ENCODE results near the gene KCND3. TPM values are rescaled to one million over a fixed set of nuclear protein-coding genes. Genes with fewer than 3 reads are reported as not detected.
A peak's percentile ranks its signal among the peaks of the same experiment; 100 is the strongest.

Gene KCND3
- polyA plus RNA-seq = 1 to 10 TPM in 1 of 2 donors, under 1 TPM in 1; 0.57 to 1.6 TPM

DNA sequence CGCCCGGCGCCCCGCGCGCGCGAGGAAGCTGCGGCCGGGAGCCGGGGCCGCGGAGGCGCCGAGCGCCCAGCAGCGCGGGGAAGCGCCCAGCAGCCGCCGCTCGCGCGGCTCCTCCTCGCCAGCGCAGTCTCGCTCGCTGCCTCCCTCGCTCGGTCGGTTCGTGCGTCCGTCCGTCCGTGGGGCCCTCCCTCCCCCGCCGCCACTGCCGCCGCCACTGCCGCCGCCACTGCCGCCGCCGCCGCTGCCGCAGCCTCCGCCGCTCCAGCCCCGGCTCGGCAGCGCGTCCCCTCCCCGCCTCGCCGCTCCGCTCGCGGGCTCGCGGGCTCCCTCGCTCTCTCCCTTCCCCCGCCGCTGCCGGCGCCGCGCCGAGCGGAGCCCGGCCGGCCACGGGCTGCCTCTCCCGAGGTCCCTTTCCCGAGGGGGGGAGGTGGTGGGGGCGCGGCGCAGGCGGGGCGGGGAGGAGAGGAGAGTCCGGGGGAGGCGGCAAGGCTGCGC is at the start of gene KCND3:
Gene KCND3, minus strand, starts transcription at position 138 of the 495 bp plus-strand sequence.
- peak within 1 kb of the TSS; percentile 37 to 50 for H3K27ac ChIP-seq (ENCODE audit: low read depth in 2 of 2, low read length in 1 of 2)
- no peaks in the 10 kb centered on the region for H3K27me3 ChIP-seq (ENCODE audit: control insufficient read depth in 1 of 2, insufficient read depth in 2 of 2, low read length in 2 of 2)
- peak within 1 kb of the TSS; percentile 58 to 61 for H3K4me3 ChIP-seq (ENCODE audit: low read depth in 1 of 2, low read length in 2 of 2)
- peaks cover 2 to 10% of the 10 kb centered on the region in 2 donors for H3K4me1 ChIP-seq (ENCODE audit: control insufficient read depth in 2 of 2, insufficient read depth in 2 of 2, low read length in 1 of 2)
- H3K36me3 ChIP-seq (ENCODE audit: control insufficient read depth in 2 of 2, insufficient read depth in 2 of 2, low read length in 1 of 2) = no peaks in the 10 kb centered on the region
- 0 to 1% methylated on average over 20 to 82 of the region's 83 CpGs for WGBS, 2 donors
- H3K9me3 ChIP-seq (ENCODE audit: control insufficient read depth in 2 of 2, insufficient read depth in 1 of 2, low read depth in 1 of 2, low read length in 1 of 2) = no peaks in the 10 kb centered on the region

DNA sequence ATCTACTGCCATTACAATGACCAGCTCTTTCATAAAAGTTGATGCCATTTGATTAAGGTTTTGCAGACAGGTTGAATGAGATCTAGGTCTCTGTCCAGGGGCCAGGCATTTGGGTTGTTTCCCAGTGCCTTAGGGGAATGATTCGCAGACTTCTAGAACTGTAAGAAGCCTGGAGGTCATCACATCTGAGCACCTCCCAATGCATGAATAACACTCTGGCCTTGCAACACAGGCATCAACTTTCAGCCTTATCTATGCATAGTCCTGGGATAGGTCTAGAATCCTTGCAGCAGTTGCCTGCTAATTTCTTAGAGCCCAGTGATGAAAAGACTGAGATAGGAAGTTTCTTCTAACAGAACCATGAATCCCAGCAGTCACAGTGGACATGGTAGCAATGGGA is 44.8 kb upstream of the KCND3 start:
- Histone ChIP-seq H3K27me3 (ENCODE audit: control insufficient read depth in 1 of 2, insufficient read depth in 2 of 2, low read length in 2 of 2) (no peaks in the 10 kb centered on the region), H3K27ac (ENCODE audit: low read depth in 2 of 2, low read length in 1 of 2) (no peak overlapping the region), H3K4me1 (ENCODE audit: control insufficient read depth in 2 of 2, insufficient read depth in 2 of 2, low read length in 1 of 2) (no peaks in the 10 kb centered on the region), H3K36me3 (ENCODE audit: control insufficient read depth in 2 of 2, insufficient read depth in 2 of 2, low read length in 1 of 2) (no peaks in the 10 kb centered on the region), H3K4me3 (ENCODE audit: low read depth in 1 of 2, low read length in 2 of 2) (no peak overlapping the region), H3K9me3 (ENCODE audit: control insufficient read depth in 2 of 2, insufficient read depth in 1 of 2, low read depth in 1 of 2, low read length in 1 of 2) (no peaks in the 10 kb centered on the region)
- 78% methylated on average over 1 of the region's 1 CpG for WGBS, 2 donors

DNA sequence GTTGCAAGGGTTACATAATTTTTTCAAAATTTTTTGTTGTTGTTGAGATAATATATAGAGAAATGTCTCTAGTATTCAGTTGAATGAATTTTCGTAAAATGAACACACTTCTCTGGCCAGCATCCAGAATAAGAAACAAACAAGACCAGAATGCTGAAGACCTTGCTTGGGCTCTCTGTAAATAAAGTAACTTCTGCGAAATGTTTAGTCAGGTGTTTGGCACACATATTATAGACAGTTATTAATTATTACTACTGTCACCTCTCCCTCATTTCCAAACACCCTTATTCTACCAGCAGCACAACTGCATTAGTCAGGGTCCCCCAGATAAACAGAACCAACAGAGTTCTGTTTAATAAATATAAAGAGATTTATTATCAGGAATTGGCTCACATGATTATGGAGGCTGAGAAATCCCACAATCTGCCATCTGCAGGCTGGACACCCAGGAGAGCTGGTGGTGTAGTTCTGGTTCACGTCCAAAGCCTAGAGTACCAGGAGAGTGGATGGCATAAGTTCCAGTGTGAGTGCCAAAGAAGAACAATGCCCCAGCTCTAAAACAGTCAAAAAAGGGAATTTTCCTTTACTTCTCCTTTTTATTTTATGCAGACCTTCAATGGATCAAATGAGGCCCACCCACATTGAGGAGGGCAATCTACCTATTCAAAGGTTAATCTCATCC is 44.1 kb upstream of the KCND3 start:
- WGBS, 2 donors = 52 to 60% methylated on average over 3 of the region's 3 CpGs
- H3K27me3 ChIP-seq (ENCODE audit: control insufficient read depth in 1 of 2, insufficient read depth in 2 of 2, low read length in 2 of 2) = no peaks in the 10 kb centered on the region

DNA sequence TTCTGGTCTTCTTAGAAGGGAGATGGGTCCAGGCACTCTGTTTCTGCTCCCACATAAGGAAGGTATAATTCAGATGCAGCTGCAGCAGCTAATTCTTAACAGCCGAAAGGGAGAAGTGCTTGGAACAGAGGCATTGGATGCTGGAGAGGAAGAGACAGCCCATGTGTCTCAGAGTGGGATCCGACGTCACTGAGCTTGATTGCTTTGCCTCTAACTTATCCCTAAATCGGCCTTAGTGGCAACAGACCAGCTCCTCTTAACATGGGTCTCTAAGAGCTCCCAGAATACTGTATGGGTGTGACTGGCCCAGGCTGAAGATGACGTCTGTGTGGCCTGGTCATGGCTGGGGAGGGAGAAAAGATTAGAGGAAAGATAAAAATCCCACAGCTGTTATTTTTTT is 40.7 kb upstream of the KCND3 start:
- no peaks in the 10 kb centered on the region for H3K4me1 ChIP-seq (ENCODE audit: control insufficient read depth in 2 of 2, insufficient read depth in 2 of 2, low read length in 1 of 2)
- WGBS, 2 donors = 57 to 63% methylated on average over 5 of the region's 5 CpGs
- H3K27ac ChIP-seq (ENCODE audit: low read depth in 2 of 2, low read length in 1 of 2) = no peak overlapping the region
- no peak overlapping the region for H3K4me3 ChIP-seq (ENCODE audit: low read depth in 1 of 2, low read length in 2 of 2)
- H3K9me3 ChIP-seq (ENCODE audit: control insufficient read depth in 2 of 2, insufficient read depth in 1 of 2, low read depth in 1 of 2, low read length in 1 of 2) = no peaks in the 10 kb centered on the region
- H3K36me3 ChIP-seq (ENCODE audit: control insufficient read depth in 2 of 2, insufficient read depth in 2 of 2, low read length in 1 of 2) = no peaks in the 10 kb centered on the region
- no peaks in the 10 kb centered on the region for H3K27me3 ChIP-seq (ENCODE audit: control insufficient read depth in 1 of 2, insufficient read depth in 2 of 2, low read length in 2 of 2)

More for the DNA sequence above, 44.1 kb upstream of the KCND3 start:
- no peak overlapping the region for H3K27ac ChIP-seq (ENCODE audit: low read depth in 2 of 2, low read length in 1 of 2)
- H3K9me3 ChIP-seq (ENCODE audit: control insufficient read depth in 2 of 2, insufficient read depth in 1 of 2, low read depth in 1 of 2, low read length in 1 of 2) = no peaks in the 10 kb centered on the region
- H3K4me3 ChIP-seq (ENCODE audit: low read depth in 1 of 2, low read length in 2 of 2) = no peak overlapping the region
- H3K36me3 ChIP-seq (ENCODE audit: control insufficient read depth in 2 of 2, insufficient read depth in 2 of 2, low read length in 1 of 2) = no peaks in the 10 kb centered on the region
- H3K4me1 ChIP-seq (ENCODE audit: control insufficient read depth in 2 of 2, insufficient read depth in 2 of 2, low read length in 1 of 2) = no peaks in the 10 kb centered on the region

DNA sequence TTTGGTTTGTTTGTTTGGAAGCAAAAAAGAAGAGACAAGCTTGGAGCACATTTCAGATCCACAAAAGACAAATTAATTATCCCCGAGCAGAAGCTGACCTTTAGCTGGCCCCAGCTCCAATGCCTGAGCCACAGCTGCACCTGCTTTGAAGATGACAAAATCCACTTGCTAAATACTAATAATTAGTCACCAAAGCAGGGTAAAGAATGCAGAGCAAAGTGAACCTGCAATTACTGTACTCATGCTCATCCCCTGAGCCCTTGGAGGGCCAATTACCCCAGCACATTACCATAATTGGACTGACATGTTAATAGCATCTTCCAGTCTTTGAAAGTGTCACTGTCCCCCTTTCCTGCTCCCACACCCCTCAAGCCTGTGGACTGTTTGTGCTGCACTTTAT is 38.2 kb upstream of the KCND3 start:
- H3K27me3 ChIP-seq (ENCODE audit: control insufficient read depth in 1 of 2, insufficient read depth in 2 of 2, low read length in 2 of 2) = no peaks in the 10 kb centered on the region
- WGBS, 2 donors = 60 to 63% methylated on average over 1 of the region's 1 CpG
- no peaks in the 10 kb centered on the region for H3K9me3 ChIP-seq (ENCODE audit: control insufficient read depth in 2 of 2, insufficient read depth in 1 of 2, low read depth in 1 of 2, low read length in 1 of 2)
- H3K36me3 ChIP-seq (ENCODE audit: control insufficient read depth in 2 of 2, insufficient read depth in 2 of 2, low read length in 1 of 2) = no peaks in the 10 kb centered on the region
- no peak overlapping the region for H3K27ac ChIP-seq (ENCODE audit: low read depth in 2 of 2, low read length in 1 of 2)
- H3K4me1 ChIP-seq (ENCODE audit: control insufficient read depth in 2 of 2, insufficient read depth in 2 of 2, low read length in 1 of 2) = no peaks in the 10 kb centered on the region
- H3K4me3 ChIP-seq (ENCODE audit: low read depth in 1 of 2, low read length in 2 of 2) = no peak overlapping the region

DNA sequence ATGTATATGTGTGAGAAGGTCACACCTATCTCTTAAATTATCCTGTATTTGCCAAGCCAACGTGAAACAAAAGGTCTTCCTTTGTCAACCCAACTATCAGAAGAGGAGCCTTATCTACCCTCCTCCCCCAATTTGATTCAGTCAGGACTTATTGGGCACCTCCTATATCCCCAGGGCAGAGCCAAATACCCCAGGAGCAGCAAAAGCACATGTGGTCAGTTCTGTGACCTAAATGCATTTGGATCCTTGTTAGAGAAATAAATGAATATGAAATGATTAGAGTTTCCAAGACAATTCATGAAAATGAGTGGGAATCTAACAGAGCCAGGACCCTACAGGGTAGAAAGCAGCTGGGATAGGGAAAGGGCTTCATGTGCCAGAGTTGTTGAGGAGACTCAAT is 37.0 kb upstream of the KCND3 start:
- WGBS, 2 donors = 33 to 47% methylated on average over 1 of the region's 1 CpG
- H3K9me3 ChIP-seq (ENCODE audit: control insufficient read depth in 2 of 2, insufficient read depth in 1 of 2, low read depth in 1 of 2, low read length in 1 of 2) = no peaks in the 10 kb centered on the region
- no peak overlapping the region for H3K4me3 ChIP-seq (ENCODE audit: low read depth in 1 of 2, low read length in 2 of 2)
- H3K36me3 ChIP-seq (ENCODE audit: control insufficient read depth in 2 of 2, insufficient read depth in 2 of 2, low read length in 1 of 2) = no peaks in the 10 kb centered on the region
- H3K27ac ChIP-seq (ENCODE audit: low read depth in 2 of 2, low read length in 1 of 2) = no peak overlapping the region
- H3K27me3 ChIP-seq (ENCODE audit: control insufficient read depth in 1 of 2, insufficient read depth in 2 of 2, low read length in 2 of 2) = no peaks in the 10 kb centered on the region
- H3K4me1 ChIP-seq (ENCODE audit: control insufficient read depth in 2 of 2, insufficient read depth in 2 of 2, low read length in 1 of 2) = no peaks in the 10 kb centered on the region

DNA sequence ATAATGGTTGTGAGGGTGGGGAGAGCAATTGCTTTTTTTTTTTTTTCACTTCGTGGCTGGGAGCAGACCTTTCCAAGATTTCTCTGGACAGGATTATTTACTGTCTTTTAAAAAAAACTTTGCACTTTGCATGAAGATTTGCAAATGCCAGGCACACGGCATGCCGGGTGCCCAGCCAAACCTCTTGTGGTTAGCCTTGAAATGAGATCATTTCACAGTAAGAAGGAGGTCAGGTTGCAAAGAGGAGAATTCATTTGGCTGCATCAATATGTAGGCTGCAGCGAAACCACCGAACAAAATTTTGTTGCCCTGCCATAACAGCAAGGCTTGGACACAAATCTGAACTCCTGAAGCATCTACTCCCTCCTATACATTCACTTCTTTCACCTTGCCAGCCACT is 36.5 kb upstream of the KCND3 start:
- H3K4me1 ChIP-seq (ENCODE audit: control insufficient read depth in 2 of 2, insufficient read depth in 2 of 2, low read length in 1 of 2) = no peaks in the 10 kb centered on the region
- no peak overlapping the region for H3K27ac ChIP-seq (ENCODE audit: low read depth in 2 of 2, low read length in 1 of 2)
- H3K9me3 ChIP-seq (ENCODE audit: control insufficient read depth in 2 of 2, insufficient read depth in 1 of 2, low read depth in 1 of 2, low read length in 1 of 2) = no peaks in the 10 kb centered on the region
- H3K27me3 ChIP-seq (ENCODE audit: control insufficient read depth in 1 of 2, insufficient read depth in 2 of 2, low read length in 2 of 2) = no peaks in the 10 kb centered on the region
- no peak overlapping the region for H3K4me3 ChIP-seq (ENCODE audit: low read depth in 1 of 2, low read length in 2 of 2)
- 39 to 64% methylated on average over 5 of the region's 5 CpGs for WGBS, 2 donors
- no peaks in the 10 kb centered on the region for H3K36me3 ChIP-seq (ENCODE audit: control insufficient read depth in 2 of 2, insufficient read depth in 2 of 2, low read length in 1 of 2)

DNA sequence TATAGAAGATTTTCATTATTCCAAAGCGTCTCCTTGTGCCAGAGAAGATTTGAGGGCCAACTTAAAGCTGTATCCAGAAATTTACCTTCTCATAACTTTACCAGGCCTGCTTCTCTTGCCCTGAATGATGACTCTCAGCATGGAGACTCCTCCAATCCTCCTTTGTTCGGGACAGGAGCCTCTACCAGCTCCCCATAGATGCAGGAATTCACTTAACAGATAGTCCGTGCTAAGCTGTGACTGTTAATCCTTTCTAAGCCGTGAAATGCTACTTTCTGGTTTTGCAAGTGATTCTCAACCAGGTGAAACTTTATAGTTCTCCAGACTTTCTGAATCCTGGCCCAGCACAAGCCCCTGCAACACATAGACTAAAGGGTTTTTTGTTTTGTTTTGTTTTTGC is 31.8 kb upstream of the KCND3 start:
- Histone ChIP-seq H3K4me1 (ENCODE audit: control insufficient read depth in 2 of 2, insufficient read depth in 2 of 2, low read length in 1 of 2) (no peaks in the 10 kb centered on the region), H3K4me3 (ENCODE audit: low read depth in 1 of 2, low read length in 2 of 2) (no peak overlapping the region), H3K9me3 (ENCODE audit: control insufficient read depth in 2 of 2, insufficient read depth in 1 of 2, low read depth in 1 of 2, low read length in 1 of 2) (no peaks in the 10 kb centered on the region), H3K27ac (ENCODE audit: low read depth in 2 of 2, low read length in 1 of 2) (no peak overlapping the region), H3K36me3 (ENCODE audit: control insufficient read depth in 2 of 2, insufficient read depth in 2 of 2, low read length in 1 of 2) (no peaks in the 10 kb centered on the region), H3K27me3 (ENCODE audit: control insufficient read depth in 1 of 2, insufficient read depth in 2 of 2, low read length in 2 of 2) (no peaks in the 10 kb centered on the region)
- WGBS, 2 donors = 57 to 63% methylated on average over 4 of the region's 4 CpGs

DNA sequence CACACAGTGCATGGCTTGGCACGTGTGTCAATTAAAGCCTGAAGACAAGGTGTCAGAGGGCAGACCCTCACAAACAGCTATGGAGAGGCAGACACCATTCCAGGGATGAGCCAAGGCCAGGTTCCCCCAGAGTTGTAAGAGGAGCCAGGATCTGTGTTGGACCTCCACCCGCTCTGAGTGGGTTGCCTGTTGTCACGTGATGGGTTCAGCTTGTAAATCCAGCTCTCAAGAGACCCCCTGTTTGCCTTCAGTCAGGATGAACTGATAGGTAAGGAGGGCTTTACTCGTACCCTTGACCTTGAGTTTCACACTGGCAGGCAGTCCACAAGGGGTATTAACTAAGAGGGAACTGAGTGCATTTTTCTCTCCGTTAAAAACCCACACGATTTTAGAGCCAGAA is 27.7 kb upstream of the KCND3 start:
- Histone ChIP-seq H3K4me1 (ENCODE audit: control insufficient read depth in 2 of 2, insufficient read depth in 2 of 2, low read length in 1 of 2) (no peaks in the 10 kb centered on the region), H3K4me3 (ENCODE audit: low read depth in 1 of 2, low read length in 2 of 2) (no peak overlapping the region), H3K9me3 (ENCODE audit: control insufficient read depth in 2 of 2, insufficient read depth in 1 of 2, low read depth in 1 of 2, low read length in 1 of 2) (peaks cover 0 to 8% of the 10 kb centered on the region in 2 donors), H3K27me3 (ENCODE audit: control insufficient read depth in 1 of 2, insufficient read depth in 2 of 2, low read length in 2 of 2) (no peaks in the 10 kb centered on the region), H3K36me3 (ENCODE audit: control insufficient read depth in 2 of 2, insufficient read depth in 2 of 2, low read length in 1 of 2) (no peaks in the 10 kb centered on the region), H3K27ac (ENCODE audit: low read depth in 2 of 2, low read length in 1 of 2) (no peak overlapping the region)
- 66 to 69% methylated on average over 6 of the region's 6 CpGs for WGBS, 2 donors

DNA sequence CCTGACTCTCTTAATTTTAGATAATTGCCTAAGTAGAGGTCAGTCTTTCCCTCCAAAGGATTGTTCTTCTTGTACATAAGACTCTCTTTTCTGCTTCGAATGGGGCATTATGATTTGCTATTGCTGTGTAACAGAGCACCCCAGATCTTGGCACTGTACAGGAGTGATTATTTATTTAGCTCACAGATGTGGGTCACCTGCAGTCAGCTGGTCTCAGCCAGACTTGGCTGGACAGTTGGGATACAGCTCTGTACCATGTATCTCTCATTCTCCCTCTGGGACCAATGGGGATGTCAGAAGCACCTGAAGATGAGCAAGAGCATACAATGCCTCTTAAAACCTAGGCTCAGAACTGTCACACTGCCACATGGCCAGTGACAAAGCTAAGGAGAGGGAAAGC is 23.4 kb upstream of the KCND3 start:
- WGBS, 2 donors = 50 to 85% methylated on average over 1 of the region's 1 CpG
- H3K27ac ChIP-seq (ENCODE audit: low read depth in 2 of 2, low read length in 1 of 2) = no peak overlapping the region
- H3K4me1 ChIP-seq (ENCODE audit: control insufficient read depth in 2 of 2, insufficient read depth in 2 of 2, low read length in 1 of 2) = no peaks in the 10 kb centered on the region
- no peaks in the 10 kb centered on the region for H3K36me3 ChIP-seq (ENCODE audit: control insufficient read depth in 2 of 2, insufficient read depth in 2 of 2, low read length in 1 of 2)
- H3K4me3 ChIP-seq (ENCODE audit: low read depth in 1 of 2, low read length in 2 of 2) = no peak overlapping the region
- no peaks in the 10 kb centered on the region for H3K27me3 ChIP-seq (ENCODE audit: control insufficient read depth in 1 of 2, insufficient read depth in 2 of 2, low read length in 2 of 2)
- H3K9me3 ChIP-seq (ENCODE audit: control insufficient read depth in 2 of 2, insufficient read depth in 1 of 2, low read depth in 1 of 2, low read length in 1 of 2) = peaks cover 0 to 8% of the 10 kb centered on the region in 2 donors

Measured in esophagus (tissue), 2 donors.